HG03520 (cell line): ENCODE data around the gene GCK.
"Not testable (repeated sequence)": the region's sequence is repeated elsewhere in the genome, so short reads cannot be mapped to it uniquely, and the experiment has no call there.

ENCODE experiments used
- ATAC-seq: cut with Tn5 transposase; IDR thresholded peaks from one replicate; pipeline ENCODE4 v1.9.1; 2021; ENCODE audit warnings: mild to moderate bottlenecking, moderate library complexity; ENCODE audit not compliant: unreplicated experiment

The GCK gene

DNA sequence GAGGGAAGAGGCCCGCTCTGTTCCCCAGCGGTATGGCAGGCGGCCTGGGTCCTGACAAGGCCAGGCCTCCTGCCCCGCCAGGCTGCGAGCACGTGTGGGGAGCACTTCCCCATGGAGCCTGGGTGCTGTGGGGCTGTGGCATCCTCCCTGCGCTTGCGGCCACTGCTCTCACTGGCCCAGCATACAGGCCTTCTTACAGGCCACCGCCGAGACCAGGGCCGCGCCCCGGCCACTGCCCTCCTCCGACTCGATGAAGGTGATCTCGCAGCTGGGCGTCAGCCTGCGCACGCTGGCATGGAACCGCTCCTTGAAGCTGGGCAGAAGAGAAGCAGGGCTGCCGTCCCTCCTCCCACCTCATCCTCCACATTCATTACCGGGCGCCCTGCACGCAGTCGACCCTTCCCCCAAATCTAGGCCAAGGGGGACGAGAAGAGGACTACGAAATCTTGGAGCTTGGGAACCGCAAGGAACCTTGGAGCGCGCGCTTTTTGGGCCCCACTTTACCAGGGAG lies 44.2 kb downstream of the GCK start:
- ATAC-seq, result no peak

DNA sequence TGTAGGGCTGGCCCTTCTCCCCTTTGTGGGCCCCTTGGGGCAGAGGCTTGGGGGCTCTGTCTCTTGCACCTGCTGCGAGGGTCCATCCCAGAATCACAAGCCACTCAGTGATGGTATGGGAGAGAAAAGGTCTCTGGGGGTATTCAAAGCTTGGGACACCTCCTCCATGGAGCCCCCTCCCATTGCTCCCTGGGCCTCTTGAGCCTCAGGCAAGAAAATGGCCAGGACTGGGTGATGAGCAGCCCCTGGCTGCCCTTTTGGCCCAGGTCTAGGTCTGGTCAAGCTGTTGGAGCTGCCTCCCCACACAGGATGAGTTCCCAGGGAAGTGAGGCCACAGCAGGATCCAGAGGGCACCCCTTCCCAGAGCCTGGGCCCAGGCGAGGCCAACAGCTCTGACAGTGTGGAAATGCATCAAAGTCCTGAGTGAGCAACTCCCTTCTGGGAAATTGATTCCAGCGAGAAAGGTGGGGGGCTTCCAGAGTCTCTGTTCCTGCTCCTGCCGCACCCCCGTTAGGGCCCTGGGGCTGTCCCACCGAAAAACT lies 44.7 kb downstream of the GCK start:
- no peak for ATAC-seq

DNA sequence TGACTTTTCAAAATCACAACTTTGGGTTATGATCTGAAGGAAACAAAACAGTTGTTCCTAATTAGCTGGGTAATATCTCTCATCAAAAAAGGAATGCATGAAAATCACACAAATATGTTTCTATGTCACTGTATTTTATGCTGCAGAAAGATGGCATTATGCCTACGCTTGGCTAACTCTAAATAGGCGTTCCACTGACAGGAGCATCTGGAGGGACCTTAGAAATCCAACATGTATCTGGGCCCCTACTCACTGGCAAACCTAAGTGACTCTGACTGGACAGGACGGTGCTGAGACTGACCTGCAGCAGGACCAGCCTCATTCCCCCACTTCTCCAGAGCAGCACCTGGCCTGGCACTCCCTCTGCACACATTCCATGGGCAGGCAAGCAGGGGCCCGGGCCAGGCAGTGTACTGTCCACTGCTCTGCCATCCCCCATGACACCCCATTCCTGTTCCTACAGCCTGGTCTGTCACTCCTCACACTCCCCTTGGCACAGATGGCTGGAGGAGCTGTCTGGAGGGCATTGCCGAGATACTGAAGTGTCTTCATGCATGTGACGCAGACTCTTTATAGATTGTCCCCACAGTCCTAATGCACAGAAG lies 45.5 kb downstream of the GCK start:
- no peak for ATAC-seq

DNA sequence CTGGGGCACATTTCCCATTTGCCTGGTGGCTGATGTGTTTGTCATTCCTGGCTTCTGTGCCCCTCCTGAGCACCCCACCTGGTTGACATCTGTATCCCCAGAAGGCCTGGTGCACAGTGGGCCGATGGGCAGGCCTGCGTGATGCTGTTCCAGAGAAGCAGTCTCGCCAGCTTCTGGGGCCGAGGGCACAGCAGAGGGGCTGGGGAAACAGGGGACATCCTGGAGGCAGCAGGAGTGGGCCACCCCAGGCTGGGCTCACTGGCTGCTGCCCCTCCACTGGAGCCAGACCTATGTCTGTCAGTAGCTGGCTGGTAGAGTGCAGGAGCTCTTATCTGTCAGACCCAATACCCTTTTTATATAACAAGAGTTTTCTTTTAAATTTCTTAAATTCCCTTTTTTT lies 47.2 kb downstream of the GCK start:
- ATAC-seq, result no peak

DNA sequence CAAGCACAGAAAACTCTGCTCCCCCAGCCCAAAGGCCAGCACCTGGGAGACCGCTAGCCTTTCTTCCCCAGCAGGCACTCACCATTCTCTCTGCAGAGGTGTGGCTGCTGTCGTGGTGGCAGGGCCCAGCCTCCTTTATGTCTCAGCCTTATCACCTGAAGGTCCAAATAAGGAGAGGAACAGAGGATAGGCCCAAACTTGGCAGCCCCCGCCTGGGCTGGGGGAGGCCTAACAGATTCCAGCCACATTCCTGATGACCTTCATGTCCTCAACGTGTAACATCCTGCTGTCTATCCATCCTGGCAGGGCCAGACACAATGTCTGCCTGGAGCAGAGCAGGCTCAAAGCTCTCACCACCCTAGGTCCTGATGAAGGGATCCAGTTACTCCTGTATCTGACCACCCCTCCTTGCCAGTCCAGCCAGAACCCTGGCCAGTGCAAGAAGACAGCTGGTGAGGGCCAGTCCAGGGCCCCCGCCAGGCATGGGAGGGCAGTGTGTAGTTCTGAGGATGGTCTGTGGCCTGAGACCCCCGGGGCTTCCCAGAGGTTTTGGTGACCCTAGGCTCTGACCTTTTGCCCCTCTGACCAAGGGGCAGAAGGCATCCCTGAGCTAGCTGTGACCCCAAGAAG lies 47.9 kb downstream of the GCK start, which contains the start of gene MYL7:
Gene MYL7 (minus strand): TSS at position 112 of the 630 bp plus-strand sequence. CDS start 27 bp downstream, at position 85.
- no peak for ATAC-seq

DNA sequence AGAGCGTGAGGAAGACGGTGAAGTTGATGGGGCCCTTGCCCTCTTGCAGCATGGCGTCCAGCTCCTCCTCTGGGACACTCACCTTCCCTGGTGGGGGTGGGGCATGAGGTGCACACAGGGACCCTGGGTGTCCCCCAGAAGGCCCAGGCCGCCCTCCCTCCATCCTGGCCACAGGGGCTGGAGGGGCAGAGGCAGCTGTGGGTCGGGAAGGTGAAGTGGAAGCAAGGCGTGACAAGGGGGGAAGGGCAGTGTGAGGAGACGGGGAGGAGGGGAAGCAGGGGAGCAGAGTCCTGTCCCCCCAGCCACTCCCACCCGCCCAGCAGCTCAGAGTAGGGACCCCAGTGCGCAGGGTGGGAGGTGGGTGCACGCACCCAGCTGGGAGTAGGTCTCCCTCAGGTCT lies 48.9 kb downstream of the GCK start:
- no peak for ATAC-seq

DNA sequence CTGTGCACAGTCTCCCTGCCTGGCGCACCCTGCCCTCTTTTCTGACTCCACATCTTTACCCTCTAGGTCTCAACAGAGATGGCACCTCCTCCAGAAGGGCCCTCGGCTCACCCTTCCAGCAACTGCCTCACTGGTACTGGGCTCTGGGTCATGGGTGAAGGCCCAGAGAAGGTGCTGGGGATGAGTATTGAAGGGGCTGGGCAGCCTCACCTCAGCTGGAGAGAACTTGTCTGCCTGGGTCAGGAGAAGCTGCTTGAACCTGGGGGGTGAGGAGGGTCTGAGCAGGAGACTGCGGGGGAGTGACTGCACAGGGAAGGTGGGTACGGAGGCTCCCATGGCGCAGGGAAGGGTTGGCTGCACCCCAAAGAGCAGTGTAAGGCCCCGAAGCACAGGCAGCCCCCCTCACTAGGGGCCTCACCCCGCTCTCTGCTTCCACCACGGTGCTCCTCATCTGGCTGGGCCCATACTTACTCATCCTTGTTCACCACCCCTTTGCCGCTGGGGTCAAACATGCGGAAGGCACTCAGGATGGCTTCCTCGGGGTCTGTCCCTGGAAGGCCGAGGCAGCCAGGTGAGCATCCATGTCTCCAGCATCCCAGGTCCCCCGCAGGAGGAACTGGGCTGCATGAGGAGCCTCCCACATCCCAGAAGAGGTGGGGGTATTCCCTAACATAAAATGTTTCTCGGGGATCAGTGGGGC lies 49.8 kb downstream of the GCK start:
- ATAC-seq, result no peak

DNA sequence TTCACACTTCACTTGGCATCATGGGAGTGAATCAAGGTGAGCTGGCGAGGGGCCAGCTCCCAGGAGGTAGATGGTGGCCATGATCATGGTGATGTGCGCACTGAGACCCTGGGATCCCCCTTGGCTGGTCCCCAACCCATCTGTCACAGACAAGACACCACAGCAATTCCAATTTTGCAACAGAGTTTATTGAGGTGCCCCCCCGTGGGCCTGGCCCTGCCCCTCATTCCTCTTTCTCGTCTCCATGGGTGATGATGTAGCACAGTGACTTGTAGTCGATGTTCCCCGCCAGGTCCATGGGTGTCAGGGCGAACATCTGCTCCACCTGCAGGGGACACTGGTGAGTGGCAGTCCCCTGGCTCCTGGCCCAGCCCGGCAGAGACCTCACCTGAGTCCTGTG lies 50.5 kb downstream of the GCK start:
- no peak for ATAC-seq

DNA sequence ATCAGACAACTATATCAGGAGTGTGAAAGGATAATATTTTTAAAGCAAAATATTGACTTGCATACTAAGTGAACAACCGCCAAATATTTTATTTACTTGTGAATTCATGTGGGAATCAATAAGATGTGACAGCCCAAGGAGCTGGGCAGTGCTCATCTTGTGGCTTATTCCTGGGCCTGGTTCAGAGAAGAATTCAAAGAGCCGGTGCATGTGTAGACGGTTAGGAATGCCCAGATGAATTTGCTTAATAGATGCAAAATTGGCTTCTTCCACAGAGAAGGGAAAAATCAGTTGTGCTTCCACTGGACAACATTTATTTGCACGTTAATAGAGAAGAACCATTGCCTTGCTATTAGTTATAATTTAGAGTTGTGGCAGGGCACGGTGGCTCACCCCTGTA lies 52.5 kb downstream of the GCK start:
- no peak for ATAC-seq

DNA sequence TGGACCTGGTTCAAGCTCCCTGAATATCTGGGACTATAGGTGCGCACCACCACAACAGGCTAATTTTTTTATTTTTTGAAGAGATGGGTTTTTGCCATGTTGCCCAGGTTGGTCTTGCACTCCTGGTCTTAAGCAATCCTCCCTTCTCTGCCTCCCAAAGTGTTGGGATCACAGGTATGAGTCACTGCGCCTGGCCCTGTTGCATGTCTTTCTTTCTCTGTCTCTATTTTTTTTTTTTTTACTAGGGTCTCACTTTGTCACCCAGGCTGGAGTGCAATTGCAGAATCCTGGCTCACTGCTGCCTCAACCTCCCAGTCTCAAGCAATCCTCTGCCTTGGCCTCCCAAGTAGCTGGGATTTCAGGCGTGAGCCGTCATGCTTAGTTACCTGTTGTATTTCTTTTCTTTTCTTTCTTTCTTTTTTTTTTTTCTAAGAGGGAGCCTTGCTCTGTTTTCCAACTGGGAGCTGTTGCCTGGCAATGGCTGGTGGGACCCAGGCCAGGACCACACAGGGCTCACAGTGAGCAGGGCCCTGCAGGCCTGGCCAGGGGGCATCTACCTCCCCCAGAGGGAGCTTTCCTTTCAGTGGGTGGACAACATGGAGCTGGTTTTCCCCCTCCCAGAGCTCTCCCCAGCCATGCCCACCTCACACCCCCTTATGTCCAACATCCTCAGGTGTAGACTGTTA lies 54.2 kb downstream of the GCK start:
- ATAC-seq, result no peak

DNA sequence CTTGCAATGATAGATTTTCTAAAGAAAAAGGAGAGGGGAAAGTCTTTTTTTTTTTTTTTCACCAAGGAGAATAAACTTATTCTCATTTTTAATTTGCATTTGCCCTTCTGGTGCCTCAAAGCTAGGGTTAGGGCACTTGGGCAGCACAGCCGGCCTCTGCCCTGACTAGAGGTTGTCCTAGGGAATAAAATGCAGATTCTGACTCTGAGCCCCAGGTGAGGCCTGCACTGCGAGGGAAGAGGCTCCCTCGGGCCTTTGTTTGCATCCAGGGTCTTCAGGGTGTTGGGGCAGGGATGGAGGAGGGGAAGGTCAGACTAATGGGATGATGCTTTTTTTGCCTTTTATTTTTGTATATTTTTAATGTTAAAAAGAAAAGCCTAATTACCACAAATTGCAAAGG lies 55.9 kb downstream of the GCK start:
- ATAC-seq, result no peak

DNA sequence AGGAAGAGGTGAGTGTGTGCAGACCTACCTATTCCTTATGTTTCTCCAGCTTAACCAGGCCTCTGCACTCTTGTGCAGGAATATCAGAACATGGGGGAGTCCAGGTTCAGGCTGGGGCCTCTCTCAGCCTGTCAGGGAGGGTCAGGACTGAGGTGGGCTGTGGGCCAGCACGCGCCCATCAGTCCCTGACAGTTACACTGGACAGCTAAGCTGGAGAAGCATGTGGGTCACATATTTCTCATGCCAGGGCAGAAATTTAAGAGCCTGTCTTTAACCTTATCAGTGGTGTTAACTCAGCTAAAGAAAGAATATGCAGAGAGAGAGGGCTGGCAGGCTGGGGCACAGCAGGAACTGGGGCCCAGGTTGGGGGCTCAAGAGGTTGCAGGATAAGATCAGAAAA lies 57.2 kb downstream of the GCK start:
- no peak for ATAC-seq

DNA sequence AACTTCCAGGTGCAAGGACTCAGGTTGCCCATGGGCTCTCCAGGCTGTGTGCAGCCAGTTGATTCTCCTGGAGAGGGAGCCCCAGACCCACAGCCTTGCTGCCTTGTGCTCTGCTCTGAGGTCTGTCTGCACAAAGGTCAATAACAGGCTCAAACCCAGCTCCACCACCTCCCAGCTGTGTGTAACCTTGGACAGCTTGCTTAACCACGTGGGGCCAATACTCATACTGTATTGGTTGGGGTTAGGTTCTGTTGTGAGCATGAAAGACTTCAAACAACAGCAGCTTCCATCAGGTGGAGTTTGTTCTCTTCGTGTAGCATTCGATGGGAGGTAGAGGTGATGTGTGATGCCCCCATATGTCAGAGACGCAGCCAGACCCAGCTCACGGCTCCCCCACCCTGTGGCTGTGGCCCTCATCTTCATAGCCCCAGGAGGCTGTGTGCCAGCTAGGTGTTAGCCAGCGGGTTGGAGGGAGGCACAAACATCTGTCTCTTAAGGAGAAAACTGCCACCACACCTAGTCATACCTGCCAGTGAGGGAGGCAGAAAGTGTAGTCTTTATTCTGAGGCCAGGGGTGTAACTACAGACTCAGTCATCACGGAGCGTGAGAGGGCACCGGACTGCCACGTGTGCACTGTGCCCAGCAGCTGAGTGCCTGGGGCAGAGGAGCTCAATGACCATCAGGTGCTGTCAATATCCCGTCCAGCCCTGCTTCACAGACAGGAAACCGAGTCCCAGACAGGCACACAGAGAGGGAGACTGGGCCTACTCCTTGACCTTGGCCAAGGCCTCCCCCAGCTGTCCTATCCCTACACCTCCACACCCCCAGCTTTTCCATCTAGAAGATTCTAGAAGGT lies 57.8 kb downstream of the GCK start:
- no peak for ATAC-seq

DNA sequence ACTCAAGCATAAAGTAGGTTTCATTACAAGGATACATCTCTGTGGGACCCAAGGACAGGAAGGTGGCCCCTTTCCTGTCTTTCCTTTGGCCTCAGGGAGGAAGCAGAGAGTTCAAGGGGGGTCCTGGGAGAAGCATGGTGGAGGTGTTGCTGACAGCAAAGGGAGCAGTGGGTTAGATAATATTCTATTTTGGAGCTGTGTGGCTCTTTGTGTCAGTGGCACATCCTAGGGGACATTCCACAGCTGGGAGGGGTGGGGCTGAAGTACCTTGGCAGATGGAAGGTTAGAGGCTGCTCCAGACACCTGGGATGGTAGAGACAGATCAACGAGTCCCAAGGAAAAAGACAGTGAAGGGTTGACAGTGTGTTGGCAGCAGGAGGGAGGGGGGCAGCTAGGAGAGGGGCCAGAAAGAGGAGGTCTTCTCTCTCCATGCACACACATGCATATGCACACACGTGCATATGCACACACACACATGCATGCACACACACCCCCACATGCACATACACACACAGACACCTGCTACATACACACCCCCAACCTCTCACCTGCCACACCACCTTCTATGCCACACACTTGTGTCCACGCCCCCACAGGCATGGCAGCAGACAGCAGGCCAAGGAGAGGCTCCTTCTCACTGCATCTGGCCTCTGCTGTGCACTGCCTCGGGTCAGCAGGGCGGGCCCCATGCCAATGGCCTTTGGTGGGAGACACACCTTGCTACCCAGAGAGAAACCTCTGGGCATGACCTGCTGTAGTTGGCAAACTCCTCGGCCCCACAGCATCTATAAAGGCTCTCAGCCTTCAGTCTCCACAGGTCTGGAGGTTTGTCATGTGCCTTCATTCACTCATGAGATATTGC lies 60.3 kb downstream of the GCK start:
- no peak for ATAC-seq

DNA sequence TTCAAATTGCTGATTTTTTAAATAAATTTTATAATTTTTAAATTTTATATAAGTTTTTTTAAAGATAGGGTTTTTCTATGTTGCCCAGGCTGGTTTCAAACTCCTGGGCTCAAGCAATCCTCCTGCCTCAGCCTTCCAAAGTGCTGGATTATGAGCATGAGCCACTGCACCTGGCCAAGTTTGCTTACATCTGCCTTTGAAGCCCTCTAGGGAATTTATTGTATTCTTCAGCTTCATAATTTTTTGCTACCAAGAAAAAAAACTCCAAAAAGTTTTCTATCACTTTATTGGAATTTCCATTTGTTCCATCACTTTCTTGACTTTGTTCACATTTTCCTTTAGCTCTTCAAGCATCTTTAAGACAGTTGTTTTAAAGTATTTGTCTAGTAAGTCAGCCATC lies 62.1 kb downstream of the GCK start:
- ATAC-seq, result no peak

DNA sequence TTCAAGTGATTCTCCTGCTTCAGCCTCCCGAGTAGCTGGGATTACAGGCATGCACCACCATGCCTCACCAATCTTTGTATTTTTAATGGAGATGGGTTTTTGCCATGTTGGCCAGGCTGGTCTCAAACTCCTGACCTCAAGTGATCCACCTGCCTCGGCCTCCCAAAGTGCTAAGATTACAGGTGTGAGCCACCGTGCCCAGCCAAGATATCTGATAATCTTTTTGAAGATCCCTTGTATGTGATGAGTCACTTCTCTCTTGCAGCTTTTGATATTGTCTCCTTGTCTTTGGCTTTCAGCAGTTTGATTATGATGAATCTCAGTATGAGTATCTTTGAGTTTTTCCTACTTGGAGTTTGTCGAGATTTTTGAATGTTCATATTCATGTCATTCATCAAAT lies 62.7 kb downstream of the GCK start:
- ATAC-seq, result not testable (repeated sequence)

DNA sequence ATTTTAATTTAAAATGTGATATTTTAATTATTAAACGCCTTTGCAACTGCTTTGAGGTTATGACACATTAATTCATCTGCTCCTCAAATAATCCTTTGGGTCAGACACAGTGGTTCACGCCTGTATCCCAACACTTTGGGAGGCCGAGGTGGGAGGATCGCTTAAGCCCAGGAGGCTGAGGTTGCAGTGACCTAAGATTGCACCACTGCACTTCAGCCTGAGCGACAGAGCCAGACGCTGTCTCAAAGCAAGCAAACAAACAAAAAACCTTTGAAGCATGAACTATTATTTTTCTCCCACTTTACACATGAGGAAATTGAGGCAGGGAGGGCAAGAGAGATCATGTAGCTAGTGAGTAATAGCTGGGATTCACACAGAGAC lies 64.4 kb downstream of the GCK start:
- ATAC-seq, result no peak

DNA sequence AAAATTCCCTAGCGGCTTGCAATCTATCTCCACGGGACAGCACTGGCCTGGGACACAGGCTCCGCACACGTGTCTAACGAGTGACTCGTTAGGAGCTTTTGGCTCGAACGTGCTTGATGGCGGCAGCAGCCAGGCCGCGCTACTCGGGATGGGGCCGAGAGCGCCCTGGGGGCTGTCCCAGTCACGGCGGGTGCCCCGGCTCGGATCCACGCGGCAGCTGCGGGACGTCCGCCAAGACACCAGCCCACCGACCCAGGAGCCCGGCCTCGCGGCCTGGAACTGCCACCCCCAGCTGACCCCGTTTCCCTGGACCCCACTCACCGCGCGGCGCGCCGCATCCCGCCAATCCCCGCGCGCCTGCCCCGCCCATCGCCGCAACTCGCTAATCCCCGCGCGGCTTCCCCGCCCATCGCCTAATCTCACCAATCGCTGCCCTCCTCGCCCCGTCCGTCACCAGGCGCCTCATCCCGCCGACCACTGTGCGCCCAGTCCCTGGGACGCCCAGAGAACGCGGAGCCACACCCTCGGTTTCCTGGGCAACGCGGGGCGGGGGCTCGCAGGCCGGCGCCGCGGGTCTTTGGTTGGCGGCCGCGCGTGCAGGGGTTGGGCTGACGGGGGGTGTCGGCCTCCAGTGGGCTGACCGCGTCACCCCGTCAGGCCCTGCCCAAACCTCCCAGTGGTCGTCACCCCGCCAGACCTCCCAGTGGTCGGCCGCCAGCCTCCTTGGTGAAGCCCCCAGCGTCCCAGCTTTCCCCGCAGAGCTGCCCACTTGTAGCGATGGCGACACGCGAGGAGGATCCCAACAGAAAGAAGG lies 65.8 kb downstream of the GCK start, which contains the start of gene POLD2:
Gene POLD2 (minus strand): TSS at position 359 of the 814 bp plus-strand sequence. CDS start 1,495 bp downstream, outside the sequence.
- peak; percentile 98 for ATAC-seq
